Femur (tissue), 1 donor: Measurements from ENCODE around the gene BCR.

Experiments used
- DNase-seq: peaks from one replicate; pipeline ENCODE4 v3.0.0-alpha.2; 2017

The BCR gene

DNA sequence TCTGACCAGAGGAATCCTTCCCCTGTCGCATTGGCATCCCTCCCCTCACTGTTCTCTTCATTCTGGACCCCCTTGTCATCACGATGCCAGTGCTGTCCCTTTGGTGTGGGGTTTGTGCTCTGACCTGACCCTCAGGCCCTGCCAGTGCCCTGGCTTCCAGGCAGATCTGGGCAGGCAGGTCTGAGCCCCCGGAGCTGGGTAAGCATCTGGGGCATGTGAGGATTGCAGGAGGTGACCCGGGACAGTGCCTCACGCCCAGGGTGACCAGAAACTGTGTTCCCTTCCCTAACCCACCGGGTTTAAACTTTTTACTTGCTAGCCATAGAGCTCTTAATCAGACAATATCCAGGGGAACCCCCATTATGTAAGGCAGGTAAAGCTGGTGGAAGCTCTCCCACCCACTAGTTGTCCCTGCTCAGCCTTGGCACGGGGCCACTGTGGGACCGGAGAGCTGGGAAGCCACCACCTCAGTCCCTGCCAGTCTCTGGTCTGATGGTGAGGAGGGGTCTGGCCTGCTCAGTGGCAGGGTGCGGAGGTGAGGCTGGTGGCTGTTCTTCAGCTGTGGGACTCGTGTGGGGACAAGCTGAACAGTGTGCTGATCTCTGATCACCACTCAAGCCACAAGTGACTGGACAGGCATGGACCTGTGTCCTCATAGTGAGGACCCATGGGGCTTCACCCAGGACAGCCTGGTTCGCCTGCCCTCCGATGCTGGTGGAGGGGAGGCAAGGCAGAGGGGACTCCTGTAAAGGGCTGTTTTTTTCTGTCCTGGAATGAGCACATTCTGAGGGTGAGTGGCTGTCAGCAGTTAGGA, 38.0 kb downstream of the BCR start:
- no peak for DNase-seq

DNA sequence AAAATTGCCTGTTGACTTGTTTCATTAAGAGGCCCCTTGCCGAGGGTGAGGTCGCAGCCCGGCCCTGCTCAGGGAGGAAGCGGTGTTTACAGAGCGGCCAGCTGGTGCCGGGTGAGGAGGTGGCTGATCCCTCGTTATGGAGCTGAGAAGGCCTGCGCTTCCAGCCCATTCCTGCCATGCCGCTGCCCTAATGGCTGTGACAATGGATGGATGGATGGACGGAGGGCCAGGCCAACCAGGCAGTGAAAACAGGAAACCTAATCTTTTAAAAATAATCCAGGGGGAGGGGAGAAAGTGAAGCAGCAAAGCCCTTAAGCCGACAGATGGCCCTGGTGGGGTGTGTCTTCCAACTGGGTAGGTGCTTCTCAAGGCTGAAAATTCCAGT, 38.5 kb downstream of the BCR start:
- DNase-seq, result peak; percentile 76

DNA sequence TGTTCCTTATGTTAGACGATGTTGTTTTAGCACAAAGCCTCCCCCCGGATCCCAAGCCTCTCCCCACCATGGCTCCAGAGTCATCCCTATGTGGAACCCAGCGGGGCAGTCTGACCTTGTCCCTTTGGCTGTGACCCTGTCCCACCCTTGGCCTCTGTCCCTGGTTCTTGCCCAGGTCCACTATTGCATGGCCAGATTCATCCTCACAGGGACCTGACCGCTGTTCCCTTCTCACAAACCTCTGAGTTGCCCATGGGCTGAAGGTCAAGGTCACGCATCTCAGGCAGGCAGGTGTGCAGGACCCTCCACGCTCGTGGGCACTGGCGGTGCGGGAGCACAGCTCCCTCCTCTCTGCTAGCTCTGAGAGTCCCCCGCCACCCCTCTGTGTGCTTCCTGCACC, 39.0 kb downstream of the BCR start:
- DNase-seq, result no peak

DNA sequence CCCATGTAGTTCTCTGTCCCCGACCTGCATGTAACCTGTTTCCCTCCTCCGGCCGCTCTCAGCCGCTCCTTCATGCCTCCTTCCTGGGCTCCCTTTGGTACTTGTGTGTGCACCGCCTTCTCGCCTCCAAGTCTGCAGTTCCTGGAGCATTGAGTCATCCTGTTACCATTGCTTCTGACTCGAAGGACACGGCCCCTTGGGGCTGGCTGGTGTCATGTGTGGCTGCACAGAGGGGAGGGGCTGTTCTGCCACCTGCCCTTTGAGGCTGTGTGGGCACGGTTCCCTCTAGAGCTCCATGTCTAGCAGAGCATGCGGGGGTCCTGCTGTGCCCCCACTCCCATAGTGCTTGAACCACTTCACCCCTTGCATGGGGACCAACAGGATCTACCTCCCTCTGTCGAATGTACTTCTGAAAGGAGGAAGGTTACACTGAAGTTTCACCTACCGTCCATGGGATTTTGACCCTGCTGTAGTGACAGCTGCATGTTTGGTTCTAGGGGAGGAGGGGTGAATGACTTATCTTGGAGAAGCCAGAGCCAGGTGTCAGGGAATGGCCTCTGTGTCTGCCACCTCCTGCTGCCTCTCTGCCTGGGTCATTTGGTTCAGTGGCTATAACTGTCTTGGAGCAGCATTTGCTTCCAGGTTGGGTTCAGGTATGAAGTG, 39.6 kb downstream of the BCR start:
- peak; percentile 64 for DNase-seq

DNA sequence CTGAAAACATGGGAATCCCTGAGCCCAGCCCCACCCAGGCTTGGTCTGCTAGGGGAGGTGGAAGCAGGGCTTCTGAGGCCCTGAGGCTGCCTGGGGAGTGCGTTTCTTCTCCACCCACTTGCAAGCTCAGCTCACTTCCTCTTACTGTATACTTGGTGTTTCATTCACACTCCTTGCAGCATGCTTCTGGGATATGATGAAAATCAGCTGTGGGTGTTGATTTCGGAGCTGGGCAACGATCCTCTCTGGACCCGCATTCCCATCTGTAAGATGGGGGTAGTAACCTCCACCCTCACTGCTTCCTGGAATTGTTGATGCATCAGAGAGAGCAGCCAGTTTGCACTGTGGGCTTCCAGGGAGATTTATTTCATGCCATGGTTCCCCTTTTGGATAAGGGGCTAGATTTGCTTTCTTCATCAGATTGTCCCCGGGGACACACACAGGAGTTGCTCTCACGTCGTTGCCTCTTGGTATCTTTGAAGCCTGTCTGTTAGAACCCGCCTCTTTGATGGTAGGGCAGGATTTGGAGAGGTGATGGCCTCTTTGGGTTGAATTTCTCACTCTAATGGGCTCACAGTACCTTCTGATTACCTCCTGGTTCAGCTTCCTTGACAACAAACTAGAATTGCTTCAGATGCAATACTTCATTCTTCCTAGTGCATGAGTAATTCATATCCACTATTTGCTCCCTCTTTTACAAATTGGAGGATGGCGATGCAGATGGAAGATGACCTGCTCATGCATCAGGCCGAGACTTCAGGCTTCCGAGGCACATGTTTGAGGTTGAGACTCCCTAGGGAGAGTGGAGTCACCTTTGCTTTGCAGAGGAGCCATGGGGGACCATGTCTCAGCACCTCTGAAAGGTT, 40.4 kb downstream of the BCR start:
- DNase-seq, result no peak

DNA sequence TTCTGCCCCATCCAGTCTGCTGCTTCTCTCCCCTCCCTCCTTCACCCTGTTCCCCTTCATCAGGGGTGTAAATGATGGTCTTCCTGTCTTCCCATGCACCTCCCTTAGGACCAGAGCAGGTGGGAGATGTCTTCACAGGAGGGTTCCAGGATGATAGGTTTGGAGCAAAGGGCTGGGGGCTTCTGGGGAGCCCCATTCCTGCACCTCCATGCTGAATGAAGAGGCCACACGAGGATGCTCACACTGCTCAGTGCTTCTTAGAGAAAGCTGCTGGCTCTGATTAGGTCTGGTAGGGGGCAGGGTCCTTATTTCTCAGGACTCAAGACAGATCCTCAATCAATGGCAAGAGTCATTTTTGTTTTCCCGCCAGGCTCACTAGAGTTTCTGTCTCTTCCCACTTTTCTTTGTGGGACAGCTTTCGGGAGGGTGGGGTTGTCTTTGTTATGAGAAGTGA, 41.1 kb downstream of the BCR start:
- no peak for DNase-seq

DNA sequence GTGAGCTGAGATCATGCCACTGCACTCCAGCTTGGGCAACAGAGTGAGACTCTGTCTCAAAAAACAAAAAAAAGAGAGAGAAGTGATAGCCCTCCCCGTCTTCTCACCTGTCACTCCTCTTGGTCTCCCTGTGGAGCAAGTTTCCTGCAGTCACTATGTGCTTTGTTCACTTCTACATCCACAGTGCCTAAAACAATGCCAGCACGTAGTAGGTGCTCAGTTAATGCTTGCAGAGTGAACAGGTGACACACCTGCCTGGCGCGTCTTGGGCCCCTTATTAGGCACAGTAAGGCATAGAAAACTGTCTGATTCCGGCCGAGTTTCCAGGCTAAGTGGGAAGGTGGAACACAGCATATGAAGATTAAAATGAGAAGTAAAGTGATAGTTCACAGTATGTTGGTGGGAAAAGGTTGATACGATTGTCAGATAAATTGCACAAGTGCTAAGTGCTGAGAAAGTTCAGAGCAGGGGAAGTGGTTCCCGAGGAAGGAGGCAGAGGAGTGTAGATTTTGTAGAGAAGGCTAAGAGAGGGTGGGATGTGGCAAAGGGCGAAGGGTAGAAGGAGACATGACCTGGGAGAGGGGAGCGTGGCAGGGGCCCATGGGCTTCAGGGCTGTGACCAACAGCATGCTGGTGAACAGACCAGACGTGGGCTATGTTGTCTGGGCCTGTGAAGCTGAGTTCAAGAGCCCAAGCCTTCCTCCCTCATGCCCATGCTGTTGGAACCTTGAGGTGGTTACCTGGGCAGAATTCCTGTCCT, 41.9 kb downstream of the BCR start:
- DNase-seq, result no peak

DNA sequence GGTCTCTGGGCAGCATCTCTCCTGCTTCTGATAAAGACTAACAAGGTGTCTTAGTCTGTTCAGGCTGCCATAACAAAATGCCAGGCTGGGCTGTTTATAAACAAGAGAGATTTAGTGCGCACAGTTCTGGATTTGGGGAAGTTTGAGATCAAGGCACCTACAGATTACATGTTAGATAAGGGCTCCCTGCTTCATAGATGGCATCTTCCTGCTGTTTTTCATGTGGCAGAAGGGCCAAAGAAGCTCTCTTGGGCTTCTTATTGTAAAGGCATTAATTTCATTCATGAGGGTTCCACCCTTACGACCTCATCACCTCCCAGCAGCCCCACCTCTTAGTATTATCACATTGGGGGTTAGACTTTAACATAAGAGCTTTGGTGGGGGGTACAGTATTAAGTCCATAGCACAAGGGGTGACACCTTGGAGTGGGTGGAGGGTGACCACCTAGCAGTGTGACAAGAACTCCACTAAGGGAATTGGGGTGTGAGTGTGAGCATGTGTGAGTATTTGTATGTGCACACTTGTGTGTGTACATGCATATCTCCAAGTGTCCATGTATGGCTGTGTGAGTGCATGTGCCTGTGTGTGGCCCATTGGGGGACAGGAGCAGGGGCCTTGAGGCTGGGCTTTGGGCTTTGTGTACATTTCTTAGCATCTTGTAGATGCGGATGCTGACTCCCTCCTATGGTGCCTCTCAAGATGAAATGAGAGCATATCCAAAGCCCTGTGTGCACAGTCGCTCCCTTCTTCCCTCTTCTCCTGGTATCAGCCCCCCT, 42.7 kb downstream of the BCR start:
- DNase-seq, result no peak

DNA sequence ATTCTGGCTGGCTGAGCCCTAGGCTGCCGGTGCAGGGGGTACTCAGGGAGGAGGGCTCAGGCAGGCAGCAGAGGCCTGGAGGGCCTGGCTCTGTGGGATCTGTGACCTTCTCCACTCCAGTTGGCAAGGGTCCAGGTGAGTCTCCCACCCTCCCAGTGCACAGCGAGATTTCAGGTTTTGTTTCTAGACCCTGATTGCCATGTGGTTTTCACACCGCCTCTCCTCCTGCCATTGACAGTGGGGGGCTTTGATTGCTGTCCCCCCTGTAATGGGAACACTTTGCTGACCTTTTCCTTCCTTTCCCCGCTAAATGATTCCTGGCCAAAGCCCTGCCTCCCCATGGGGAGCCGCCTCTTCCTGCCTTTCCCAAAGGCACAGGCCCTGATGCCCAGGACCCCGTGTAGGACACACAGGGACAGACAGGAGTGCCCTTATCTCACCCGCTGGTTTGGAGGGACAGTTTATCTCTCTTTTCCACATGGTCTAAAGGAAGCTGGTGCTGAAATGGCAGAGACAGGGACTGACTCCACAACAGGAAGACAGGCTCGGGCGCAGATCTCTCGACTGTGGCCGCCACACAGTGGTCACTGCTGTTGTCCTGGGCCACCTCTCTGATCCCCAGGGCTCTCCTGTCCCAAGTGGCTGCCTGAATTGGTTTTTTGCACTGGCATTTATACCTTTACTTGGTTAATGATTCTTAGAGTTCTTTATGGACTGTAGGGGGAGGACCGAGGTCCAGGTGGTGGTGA, 43.4 kb downstream of the BCR start:
- no peak for DNase-seq

DNA sequence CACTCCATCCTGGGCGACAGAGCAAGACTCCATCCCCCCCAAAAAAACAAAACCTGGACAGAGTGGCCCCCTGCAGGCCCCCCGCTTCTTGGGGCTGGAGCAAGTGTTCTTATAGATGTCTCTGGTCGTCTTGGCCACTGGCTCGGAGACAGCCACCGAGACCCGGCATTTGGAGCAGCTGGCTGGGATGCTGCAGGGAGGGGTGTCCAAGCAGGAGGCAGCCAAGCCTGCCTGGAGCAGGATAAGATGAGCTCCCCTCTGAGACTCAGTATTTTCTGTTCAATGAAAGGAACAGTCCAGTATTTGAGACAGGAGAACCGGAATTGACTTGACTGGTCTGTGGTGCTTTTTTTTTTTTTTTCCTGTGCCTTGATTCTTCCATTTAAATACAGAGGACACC, 44.5 kb downstream of the BCR start:
- DNase-seq, result no peak

DNA sequence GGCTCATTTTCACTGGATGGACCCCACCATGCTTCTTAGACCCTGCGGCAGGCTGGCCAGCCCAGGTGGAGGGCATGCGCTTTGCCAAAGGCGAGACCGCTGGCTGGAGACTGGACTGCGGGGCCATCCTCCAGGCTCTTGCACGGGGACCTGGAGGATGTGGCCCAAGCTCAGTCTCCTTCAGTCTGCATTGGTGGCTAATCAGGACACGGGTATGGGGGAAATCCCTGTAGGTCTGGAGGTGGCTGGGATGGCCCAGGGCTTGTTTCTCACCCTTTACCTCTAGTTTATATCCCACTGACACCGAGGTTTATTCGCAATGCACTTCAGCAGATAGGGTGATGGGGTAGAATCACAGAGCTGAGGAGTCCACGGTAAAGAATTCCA, 45.0 kb downstream of the BCR start:
- DNase-seq, result no peak

DNA sequence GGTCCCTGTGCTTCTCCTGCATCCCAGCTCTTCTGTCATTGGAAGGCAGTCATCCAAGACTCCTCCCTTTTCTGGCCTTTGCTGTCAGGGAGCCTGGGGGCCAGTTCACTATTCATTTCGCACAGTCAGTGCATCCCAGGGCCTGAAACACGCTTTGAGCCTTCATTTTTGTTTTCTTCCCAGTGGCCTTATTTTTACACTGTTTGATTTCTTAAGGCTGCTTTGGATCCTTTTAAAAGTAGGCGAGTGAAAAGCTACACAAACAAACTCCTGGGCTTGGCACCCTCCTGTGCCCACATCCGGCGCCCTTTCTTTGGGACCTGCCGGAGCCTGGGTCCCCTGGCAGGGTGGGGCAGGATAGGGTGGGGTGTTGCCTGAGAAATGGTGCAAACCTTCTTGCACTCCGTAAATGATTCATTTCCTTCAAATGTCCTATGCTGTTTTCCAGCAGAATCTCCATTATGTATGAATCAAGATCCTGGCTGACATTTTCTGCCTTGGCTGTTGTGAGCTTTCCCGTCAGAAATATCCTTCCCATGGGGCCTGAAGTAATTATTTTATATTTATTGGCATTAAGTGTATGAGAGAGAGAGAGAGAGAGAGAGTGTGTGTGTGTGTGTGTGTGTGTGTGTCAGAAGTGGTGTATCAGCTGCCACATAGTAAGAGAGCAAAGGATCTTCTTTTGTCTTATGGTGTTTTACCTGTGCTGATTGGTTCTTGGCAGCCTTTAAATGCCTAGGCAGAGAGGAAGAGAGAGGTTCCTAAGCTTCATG, 45.6 kb downstream of the BCR start:
- no peak for DNase-seq

DNA sequence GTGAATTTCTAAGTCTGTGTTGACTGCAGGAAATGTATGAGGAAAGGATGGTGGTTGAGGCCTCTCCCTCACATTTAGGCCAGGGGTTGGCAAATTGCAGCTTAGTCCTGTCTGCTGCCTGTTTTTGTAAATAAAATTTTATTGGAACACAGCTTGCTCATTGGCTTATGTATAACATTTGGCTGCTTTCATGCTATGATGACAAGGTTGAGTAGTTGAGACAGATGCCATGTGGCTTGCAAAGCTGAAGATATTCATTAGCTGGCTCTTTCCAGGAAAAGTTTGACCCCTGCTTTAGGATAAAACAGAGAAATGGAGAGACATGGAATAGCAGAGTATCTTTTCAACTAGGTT, 46.2 kb downstream of the BCR start:
- no peak for DNase-seq

DNA sequence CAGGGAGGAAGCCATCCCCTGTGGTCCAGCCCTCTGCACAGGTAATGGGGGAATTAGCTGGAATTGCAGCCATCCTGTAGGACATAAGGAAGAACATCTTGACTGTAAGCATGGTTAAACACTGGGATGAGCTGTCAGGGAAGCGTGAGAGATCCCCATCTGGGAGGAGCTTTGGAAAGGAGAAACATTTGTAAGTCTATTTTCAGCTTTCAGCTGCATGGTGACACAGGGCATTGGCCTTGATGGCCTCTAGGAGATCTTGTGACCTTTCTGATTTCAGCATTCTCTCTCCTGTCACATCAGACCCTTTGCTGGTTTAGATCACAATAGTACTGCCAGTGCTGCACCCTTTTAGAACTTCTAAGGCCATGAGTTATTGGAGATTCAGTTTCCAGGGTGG, 47.1 kb downstream of the BCR start:
- no peak for DNase-seq

DNA sequence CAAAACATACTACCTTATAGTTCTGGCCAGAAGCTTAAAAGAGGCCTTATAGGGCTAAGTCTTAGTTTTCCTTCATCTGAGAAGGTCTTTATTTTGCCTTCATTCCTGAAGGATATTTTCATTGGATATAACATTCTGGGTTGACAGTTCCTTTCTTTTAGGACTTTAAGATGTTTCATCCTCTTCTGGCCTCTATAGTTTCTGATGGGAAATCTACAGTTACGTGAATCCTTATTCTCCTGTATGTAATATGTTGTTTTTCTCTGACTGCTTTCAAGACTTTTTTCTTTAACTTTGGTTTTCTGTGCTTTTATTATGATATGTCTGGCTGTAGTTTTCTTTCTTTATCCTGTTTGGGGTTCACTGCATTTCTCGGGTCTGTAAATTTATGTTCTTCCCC, 48.2 kb downstream of the BCR start:
- DNase-seq, result no peak

DNA sequence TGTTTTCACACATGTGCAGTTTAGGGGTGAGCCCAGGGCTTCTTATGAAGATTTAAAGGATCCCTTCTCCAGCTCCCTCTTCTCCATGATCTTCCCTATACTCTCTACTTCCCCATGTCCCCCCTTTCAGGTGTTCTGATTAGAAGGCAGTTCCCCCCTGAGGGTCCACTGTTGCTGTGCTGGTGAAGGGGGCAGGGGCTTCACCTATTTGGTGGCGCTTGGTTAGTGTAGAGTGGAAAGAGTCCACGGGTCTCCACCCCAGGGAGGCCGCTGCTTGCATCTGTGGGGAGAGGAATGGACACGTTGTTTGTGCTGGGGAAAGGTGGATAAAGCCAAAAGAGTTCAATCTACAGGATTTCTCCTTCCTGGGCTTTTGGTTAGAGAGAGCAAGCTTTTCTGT, 49.3 kb downstream of the BCR start:
- no peak for DNase-seq

DNA sequence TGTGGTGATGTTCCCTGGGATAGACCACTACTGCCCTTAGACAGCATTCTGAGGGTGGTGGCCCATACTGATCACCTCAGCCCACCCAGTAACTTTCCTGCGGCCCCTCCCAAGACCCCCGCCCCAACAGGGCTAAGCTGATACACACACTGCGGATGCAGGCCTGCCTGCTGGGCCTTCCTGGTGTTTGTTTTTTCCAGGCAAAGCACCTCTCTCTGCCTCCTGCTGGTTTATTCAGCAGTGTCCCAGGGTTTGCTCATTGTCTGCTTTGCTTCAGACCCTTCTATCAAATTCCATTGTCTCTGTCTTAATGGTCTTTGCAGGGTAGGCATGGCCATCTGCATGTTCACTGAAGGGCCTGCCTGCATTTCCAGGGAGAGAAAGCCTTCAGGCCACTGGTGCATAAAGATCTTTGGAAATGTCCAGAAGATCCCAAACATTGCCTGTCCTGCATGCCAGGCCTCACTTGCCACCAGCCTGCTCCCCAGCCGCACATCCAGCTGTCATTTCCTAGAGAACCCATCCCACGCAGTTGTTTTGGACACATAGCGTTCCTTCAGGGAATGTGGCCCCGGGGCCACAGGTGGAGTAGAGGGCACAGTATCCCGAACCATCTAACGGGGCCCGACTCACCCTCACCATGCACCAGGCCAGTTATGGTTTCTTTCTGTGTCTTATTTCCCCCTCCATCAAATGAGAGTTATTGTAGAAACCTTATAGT, 50.2 kb downstream of the BCR start:
- DNase-seq, result no peak

DNA sequence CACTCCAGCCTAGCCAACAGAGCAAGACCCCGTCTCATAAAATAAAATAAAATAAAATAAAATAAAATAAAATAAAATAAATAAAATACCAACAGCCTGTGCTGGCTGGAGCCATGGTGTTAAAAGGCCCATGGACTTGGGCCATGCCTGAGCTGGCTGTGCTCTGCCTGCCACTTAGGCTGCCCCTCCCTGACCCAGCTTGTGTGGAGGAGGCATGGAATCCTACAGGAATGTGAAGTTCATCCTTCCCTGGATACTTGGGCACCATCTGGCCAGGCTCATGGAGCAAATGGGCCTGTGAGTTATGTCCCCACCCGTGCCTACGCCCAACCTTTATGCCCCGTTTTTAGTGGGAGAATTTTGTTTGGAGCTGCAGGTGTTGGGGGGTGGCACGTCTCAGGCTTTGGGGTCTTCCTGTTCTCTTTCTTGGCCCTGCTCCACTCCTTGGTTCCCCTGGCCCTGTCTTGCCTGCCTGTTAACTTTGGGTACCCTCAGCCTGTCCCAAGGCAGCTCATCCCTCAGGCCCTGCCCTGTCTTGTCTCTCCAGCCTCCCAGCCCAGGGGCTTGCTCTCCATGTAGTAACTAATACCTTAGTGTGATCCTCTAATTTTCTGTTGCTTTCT, 51.3 kb downstream of the BCR start:
- no peak for DNase-seq
